Measurements from ENCODE around the gene GNG3.

DNA sequence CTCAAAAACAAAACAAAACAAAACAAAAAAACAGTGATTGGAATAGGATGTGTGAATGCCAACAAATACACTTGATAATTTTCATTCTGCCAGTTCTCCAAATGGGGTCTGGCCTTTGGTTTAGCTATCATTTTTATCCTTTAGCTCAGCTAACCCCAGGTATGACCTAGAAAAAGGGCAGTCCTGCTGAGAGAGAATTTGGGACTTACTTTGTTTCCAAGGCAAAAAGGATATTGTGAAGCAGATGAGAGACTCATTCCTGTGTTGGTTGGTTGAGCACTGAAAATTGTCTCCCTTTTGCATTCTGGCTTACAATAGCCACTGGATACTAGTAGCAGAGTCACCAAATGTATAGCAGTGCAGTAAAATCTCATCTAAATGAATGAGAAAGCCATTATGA lies 29.7 kb downstream of the GNG3 start:
- TF ChIP-seq, protein P1, sequence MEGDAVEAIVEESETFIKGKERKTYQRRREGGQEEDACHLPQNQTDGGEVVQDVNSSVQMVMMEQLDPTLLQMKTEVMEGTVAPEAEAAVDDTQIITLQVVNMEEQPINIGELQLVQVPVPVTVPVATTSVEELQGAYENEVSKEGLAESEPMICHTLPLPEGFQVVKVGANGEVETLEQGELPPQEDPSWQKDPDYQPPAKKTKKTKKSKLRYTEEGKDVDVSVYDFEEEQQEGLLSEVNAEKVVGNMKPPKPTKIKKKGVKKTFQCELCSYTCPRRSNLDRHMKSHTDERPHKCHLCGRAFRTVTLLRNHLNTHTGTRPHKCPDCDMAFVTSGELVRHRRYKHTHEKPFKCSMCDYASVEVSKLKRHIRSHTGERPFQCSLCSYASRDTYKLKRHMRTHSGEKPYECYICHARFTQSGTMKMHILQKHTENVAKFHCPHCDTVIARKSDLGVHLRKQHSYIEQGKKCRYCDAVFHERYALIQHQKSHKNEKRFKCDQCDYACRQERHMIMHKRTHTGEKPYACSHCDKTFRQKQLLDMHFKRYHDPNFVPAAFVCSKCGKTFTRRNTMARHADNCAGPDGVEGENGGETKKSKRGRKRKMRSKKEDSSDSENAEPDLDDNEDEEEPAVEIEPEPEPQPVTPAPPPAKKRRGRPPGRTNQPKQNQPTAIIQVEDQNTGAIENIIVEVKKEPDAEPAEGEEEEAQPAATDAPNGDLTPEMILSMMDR (IDR thresholded peaks at IDR 0.05; ENCODE audit: insufficient read depth, low read length, poor library complexity, severe bottlenecking) = no peak
- TF ChIP-seq EZH2phosphoT487 (conservative IDR thresholded peaks at IDR 0.05; ENCODE audit: low read length) = no peak

All from SU-DHL-6 (cell line).